GM18505 (cell line): ENCODE measurements around the gene PCNX2.

Experiments
- ATAC-seq: cut with Tn5 transposase; IDR thresholded peaks from one replicate; pipeline ENCODE4 v1.9.1; 2021; ENCODE audit not compliant: unreplicated experiment
- POLR2A ChIP-seq: IDR thresholded peaks from 4 replicates; pipeline ENCODE4 v1.6.1; 2011; ENCODE audit warnings: borderline replicate concordance; ENCODE audit not compliant: insufficient read depth, insufficient read length; ENCODE audit errors: extremely low read depth

Gene PCNX2

DNA sequence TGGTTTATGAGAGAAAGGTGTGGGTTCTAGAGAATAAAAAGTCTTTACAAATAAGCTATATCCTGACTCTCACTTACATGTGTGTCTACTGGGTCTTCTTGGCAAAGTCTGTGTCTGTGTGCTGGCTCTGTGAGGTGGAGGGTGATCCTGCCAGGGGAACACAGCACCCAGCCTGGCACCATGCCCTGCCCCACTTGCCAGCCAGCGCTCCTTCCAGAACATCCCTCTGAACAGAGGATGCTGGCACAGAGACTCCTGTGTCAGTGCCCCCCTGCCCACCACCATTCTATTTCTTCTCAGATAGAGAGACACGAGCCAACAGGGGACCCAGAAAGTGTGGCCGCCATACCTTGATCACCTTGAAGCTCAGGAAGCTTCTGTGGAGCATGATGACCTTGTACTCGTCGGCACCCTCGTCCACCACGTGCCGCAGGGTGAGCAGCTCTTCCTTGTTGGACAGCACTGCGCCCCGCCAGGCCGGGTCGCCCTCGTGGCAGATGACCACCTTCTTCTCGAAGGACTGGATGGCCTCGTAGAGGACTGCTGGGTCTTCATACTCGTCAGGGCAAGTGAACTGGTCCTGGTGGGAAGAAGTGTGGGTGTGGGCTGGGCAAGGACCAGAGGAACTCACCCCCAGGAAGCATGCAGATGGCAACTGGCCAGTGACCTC lies 295.4 kb downstream of the PCNX2 start:
- TF ChIP-seq POLR2A, result no peak
- ATAC-seq, result no peak

- no peak for ATAC-seq
- TF ChIP-seq POLR2A, result no peak
Observed at GRCh38 chr1:232998646-232999045, 296.9 kb downstream of the PCNX2 start.

DNA sequence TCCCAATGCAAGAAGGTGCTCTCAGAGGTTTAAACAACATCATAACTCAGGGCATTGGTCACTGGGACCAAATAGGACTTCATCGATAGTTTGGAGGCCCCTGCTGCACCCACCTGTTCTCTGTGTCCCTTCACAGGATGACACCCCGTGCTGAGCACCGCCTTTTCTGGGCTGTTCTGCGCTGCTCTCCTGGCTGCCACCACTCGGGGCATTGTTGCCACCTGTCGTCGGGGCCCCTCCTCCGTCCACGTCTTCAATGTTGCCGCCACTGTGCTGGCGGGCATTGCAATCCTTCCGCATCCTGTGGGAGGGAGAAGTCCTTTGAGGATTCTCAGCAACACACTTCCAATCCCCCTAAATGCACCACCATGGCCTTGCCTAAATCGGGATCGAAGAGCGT lies 297.4 kb downstream of the PCNX2 start:
- no peak for ATAC-seq
- TF ChIP-seq POLR2A, result no peak

GRCh38 chr1:232996143-232996542 lies 299.4 kb downstream of the PCNX2 start:
- no peak for ATAC-seq
- no peak for TF ChIP-seq POLR2A

- ATAC-seq, result no peak
- no peak for TF ChIP-seq POLR2A
Observed at GRCh38 chr1:232995189-232995588, 300.3 kb downstream of the PCNX2 start.

DNA sequence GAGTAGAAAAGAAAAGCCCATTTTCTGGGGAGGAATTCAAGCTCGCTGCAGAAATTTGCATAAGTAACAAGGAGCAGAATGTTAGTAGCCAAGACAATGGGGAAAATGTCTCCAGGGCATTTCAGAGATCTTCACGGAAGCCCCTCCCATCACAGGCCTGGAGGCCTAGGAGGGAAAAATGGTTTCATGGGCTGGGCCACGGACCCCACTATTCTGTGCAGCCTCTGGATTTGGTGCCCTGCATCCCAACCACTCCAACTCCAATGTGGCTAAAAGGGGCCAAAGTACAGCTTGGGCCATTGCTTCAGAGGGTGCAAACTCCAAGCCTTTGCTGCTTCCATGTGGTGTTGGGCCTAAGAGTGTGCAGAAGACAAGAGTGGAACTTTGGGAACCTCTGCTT lies 302.0 kb downstream of the PCNX2 start:
- ATAC-seq, result no peak
- TF ChIP-seq POLR2A, result no peak

- no peak for ATAC-seq
Observed at GRCh38 chr1:232992227-232992626, 303.3 kb downstream of the PCNX2 start.

GRCh38 chr1:232991238-232991637 lies 304.3 kb downstream of the PCNX2 start:
- no peak for ATAC-seq
- no peak for TF ChIP-seq POLR2A

More at GRCh38 chr1:232992227-232992626, 303.3 kb downstream of the PCNX2 start:
- TF ChIP-seq POLR2A, result no peak

- TF ChIP-seq POLR2A, result no peak
- no peak for ATAC-seq
Observed at GRCh38 chr1:232990176-232991128, 305.1 kb downstream of the PCNX2 start.

- TF ChIP-seq POLR2A, result no peak
- no peak for ATAC-seq
Observed at GRCh38 chr1:232988572-232989040, 306.9 kb downstream of the PCNX2 start.

GRCh38 chr1:232987774-232988140 lies 307.8 kb downstream of the PCNX2 start:
- no peak for TF ChIP-seq POLR2A
- ATAC-seq, result no peak

GRCh38 chr1:232987046-232987773 lies 308.3 kb downstream of the PCNX2 start:
- TF ChIP-seq POLR2A, result no peak
- no peak for ATAC-seq

DNA sequence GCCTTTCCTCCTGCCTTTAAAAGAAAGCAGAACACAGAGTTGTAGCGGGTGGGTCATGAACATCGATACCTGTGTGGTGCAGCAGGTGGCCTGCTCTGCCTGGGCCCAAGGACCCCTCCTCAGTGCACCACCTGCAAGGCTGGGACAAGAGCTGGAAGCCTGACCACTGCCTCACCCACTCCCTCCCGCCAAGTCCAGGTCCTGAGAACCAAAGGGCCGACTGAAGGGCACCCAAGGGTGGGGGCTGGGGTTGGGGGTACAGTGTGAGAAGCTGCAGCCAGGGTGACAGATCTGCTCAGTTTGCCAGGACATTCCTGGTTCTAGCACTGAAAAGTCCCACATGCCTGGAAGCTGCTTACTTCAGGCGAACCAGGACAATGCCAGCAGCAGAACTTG lies 309.0 kb downstream of the PCNX2 start:
- ATAC-seq, result no peak
- TF ChIP-seq POLR2A, result no peak
